Ureter (tissue), 1 donor: ENCODE measurements around the gene VWA2. TPM values are rescaled to one million over a fixed set of nuclear protein-coding genes. Genes with fewer than 3 reads are reported as not detected.

ENCODE experiments used
- DNase-seq: peaks from one replicate; pipeline ENCODE4 v3.0.0-alpha.2; 2020; ENCODE audit warnings: low spot score
- total RNA-seq: library from RNA; stranded (reverse); gene quantifications from one replicate; pipeline ENCODE4 v1.2.4, GENCODE V29; 2023
- donor health status: DM: yes; HTN: yes; CAD: no.

Gene VWA2
- total RNA-seq, 1 donor from 2014 or later, result 5.1 TPM

DNA sequence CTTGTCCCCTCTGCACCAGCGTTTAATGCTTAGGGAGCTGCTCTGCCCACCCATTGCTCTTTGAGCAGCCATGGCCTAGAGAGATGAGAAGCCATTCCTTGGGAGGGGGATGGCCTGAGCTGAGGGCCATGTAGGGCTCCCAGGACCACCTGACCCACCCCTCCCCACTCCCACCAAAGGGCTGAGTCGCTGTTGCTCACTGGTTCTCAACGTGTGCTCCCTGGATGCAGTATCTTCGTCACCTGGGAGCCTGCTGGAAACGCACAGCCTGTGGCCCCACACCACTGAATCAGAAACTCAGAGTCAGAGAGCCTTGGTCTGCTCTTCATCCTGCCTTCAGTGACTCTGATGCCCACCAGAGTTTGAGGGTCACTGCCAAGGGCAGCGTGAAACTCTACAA, 37.0 kb downstream of the VWA2 start:
- DNase-seq, result no peak

DNA sequence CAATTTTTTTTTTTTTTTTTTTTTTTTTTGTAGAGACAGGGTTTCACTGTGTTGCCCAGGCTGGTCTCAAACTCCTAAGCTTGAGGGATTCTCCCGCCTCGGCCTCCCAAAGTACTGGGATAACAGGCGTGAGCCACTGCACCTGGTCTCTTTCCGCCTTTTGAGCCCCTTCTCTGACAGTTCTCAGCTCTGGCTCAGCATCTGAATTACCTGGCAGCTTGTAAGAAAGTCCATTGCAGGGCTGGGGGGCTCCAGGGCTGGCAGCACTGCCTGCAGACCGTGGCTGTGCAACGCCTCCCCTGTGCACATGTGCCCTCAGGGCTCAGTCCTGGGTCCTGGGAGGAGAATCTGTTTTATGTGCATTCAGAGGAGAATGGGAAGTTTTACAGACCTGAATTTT, 37.6 kb downstream of the VWA2 start:
- DNase-seq, result no peak

DNA sequence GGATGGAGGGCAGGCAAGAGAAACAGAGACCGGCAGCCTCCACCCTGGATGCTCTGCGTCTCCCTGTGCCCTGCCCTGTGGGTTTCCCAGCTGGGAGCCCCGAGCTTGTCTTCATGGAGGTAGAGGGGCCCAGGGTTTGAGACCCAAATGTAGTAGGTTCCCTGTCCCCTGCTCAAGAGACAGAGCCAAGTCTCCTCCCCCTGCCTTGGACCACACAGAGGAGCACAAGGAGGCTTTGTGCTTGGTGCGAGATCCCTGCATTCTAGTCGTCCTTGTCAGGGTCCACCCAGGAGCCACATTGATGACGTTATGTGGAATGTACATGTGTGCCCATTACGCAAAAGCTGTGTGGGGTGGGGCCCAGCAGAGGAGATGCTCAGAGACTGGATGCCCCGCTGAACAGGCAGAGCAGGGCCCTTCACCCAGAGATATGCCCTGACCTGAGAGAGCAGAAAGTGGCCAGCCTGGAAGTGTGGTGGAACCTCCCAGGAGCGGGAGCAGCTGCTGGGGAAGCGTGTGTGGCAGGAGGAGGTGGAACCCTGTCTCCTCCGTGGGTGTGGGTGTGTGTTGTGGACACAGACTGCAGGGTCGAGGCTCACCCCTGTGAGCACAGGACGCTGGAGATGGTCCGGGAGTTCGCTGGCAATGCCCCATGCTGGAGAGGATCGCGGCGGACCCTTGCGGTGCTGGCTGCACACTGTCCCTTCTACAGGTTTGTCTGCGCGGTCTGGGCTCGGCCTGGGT, 39.3 kb downstream of the VWA2 start:
- no peak for DNase-seq

DNA sequence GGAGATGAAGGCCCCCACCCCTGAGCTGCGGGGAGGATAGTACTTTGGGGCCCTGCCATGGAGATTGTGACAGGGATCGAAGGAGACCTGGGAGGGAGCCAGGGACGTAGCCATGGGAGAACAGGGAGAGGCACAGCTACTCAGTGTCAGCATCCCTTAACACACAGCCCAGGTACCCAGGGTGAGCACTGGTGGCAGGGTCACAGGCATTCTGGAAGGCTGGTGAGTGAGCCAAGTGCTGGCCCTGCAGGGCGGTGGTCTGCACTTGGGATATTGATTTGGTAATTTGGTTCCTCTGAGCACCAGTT, 39.8 kb downstream of the VWA2 start:
- DNase-seq, result no peak

DNA sequence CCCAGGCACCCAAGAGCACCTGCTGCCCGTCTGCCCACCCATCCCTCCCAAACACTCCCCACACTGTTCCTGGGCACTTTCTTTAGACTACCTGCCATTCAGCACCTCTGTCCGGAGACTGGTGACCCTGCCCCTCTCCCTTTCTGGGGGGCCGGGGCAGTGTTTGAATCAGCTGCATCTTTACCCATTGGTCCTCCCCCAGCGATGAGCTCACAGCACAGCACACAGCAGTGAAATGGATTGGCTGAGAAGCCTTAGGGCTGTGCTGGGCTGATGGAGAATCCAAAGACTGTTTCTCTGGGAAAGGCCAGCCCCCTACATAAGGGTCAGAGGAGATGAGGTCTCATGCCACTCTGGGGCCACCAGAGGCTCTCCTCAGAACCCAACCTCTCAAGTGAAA, 40.2 kb downstream of the VWA2 start:
- no peak for DNase-seq

DNA sequence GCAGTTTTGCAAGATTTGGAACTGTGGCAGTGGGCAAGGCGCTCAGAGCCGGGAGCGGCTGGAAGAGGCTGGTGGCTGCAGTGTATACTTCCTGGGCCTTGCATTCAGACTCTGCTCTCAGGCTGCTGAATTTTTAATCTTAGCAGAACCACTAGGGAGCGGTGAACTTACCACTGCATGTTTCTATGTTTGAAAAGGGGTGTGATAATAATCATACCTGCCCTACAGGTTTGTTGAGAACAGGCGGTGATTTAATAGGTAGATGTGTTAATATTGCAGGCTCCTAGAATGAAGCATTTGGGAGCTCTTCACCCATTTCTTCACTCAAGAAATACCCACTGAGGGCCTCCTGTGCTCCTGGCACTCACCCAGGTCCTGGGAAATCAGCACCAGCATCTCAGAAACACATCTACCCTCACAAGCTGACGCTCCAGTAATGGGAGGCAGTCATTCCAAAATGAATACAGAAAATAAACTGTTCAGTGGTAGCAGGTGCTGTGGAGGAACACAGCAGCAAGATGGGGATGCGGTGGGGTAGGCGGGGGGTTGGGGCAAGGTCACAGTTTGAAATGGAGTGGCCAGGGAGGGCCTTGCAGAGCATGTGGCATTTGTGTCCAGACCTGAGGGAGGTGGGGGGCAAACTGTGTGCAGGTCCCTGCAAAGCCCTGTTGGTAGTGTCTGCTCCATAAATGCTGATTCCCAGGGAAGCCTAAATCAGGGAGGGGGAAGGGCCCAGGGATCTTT, 41.0 kb downstream of the VWA2 start:
- DNase-seq, result no peak

DNA sequence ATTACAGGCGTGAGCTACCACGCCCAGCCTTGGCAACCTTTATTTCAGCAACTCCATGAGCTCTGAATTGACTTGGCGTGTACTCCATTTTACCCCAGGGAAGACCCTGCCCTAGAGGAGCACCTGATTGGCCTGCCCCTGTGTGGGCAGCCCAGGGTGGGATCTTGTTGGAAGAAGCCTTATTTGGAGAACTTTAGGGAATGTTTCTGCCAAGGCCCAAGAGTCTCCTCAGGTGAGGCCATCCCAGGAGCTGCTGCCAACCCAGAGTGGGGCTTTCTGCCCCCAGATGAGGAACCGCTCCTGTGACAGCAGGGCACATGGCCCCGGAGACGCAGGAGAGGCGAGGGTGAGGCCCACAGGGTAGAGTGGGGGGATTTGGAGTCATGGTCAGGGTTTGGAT, 42.0 kb downstream of the VWA2 start:
- DNase-seq, result no peak

DNA sequence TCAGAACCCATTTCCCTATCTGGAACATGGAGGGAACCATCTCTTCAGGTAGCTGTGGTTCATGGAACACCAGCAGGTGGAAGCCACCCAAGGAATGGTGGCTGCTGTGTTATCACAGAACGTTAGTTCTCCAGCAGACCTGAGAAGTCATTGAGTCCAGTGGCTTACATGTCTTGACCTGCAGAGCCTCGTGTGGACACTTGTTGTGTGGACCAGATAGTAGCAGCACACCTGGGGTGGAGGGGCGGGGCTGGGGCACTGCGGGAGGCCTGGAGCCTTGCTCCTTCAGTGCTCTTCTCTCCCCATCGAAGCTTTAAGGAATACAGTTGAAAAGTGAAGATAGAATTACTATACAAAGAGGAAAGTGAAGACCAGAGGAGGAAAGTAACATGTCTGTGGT, 42.4 kb downstream of the VWA2 start:
- no peak for DNase-seq

DNA sequence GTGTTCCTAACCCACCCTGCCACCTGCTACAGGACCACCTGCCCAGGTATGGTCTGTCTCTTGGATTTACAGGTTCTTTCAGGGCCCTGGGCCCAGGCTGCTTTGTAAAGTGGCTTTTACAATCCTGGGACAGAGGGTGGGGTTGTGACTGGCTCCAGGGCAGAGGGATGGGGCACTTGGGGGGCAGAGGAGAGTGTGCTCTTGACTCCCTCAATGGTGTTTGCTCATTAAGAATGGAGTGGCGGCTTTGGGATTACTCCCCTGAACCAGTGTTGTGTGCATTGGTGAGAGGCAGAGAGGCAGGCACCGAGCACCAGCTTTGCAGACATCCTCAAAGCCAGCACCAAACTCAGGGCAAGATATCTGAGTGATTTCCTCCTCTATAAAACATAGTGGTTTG, 43.5 kb downstream of the VWA2 start:
- DNase-seq, result no peak

DNA sequence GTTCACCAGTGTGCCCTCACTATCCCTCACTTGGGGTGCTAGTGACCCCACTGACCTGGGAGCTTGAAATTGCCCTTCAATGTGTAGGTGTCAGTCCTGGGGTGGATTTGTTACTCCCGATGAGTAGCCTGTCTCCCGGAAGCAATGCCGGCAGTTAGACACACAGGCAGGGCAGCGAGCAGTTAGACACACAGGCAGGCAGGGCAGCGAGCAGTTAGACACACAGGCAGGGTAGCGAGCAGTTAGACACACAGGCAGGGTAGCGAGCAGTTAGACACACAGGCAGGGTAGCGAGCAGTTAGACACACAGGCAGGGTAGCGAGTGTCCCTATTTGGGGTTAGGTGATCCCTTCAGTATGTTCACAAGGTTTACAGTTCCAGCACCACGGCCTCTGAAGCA, 44.0 kb downstream of the VWA2 start:
- no peak for DNase-seq

DNA sequence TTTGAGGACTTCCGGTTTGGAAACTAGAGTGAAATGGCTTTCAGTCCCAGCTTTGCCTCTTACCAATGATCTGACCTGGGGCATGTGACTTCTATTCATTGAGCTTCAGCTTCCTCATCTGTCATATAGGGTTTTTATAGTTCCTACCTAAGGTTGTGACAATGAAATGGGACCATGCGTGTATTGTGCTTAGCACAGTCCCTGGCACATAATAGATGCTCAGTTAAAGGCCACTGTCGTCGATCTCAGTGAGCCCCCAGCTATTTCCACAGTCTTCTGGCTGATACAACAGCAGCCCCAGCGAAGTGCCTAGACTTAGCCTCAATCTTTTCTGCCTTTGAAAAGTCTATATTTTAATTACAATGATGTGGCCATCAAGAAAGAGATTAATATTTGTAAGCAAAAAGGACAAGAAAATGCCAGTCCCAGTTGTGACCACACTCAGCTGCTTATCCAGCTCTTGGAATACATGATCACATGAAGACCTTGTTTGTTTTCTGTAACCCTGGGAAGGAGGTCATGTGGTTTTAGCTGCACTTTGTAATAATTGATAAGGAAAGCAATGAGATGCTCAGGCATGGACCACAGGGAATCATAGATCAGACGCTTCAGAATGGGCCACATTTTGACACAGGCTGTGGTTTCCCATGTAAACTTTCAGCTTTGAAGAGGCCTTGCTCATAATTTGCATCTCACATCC, 44.6 kb downstream of the VWA2 start:
- DNase-seq, result no peak

DNA sequence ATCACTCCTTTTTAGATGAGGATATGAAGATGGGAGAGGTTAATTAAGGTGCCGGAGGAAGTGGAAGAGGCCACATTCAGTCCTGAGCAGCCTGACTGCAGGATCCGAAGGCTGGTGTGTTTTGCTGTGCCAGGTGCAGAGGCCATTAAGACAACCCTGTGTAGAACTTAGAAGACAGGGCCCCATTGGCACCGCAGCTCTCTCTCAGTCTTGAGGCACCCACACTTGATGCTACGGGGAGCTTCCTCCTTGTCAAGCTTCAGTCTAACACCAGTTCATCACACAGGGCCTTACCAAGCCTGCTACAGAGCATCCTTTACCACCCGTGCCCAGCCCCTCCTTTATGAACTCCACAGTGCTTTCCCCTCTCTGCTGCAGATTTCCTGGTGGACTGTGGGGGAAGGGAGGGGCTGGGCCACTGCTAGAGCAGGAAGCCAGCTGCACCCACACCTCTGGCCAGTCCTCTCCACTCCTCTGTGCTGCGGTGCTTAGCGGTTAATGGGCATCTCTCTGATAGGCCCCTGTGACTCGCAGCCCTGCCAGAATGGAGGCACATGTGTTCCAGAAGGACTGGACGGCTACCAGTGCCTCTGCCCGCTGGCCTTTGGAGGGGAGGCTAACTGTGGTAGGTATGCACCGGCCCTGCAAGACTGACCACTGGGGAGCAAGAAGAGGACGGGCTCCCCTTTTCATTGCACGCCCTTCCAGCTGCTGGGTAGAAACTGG, 45.5 kb downstream of the VWA2 start:
- DNase-seq, result no peak

DNA sequence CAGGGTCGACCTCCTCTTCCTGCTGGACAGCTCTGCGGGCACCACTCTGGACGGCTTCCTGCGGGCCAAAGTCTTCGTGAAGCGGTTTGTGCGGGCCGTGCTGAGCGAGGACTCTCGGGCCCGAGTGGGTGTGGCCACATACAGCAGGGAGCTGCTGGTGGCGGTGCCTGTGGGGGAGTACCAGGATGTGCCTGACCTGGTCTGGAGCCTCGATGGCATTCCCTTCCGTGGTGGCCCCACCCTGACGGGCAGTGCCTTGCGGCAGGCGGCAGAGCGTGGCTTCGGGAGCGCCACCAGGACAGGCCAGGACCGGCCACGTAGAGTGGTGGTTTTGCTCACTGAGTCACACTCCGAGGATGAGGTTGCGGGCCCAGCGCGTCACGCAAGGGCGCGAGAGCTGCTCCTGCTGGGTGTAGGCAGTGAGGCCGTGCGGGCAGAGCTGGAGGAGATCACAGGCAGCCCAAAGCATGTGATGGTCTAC, 46.9 kb downstream of the VWA2 start:
- DNase-seq, result no peak

DNA sequence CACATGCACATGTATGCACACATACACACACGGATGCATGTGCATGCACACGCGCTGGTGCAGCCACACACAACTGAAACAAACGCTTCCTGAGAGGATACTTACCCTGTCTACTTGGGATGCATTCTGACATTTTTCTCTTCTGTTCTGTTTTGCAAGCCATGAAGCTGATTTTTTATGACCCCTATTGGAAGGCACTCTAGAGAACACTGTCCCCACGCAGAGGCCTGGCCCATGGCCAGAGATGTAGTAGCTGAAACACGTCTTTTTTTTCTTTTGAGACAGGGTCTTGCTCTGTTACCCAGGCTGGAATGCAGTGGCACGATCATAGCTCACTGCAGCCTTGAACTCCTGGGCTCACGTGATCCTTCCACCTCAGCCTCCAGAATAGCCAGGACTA, 47.9 kb downstream of the VWA2 start:
- no peak for DNase-seq

DNA sequence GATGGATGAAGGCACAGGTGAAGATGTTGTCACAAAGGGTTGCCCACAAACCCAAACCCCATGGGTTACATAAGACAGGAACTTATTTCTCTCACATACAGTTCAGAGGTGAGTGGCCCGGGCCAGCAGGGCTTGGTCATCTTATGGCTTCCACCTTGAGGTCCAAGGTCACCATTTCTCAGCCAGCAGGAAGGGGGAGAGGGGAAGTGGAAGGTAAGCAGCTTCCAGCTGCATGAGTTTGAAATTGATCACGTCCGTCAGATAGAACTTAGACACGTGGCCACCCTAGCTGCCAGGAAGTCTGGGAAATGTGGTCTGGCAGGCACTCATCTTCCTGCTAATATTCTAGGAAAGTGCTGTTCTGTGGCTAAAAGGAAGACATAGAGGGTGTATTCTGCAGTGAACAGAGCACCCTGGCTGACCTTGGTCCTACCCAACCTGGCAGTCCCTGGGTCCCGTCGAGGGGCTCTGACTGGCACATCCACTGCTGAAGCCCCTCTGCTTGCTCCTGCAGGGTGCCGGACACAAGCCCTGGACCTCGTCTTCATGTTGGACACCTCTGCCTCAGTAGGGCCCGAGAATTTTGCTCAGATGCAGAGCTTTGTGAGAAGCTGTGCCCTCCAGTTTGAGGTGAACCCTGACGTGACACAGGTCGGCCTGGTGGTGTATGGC, 49.5 kb downstream of the VWA2 start:
- DNase-seq, result no peak

DNA sequence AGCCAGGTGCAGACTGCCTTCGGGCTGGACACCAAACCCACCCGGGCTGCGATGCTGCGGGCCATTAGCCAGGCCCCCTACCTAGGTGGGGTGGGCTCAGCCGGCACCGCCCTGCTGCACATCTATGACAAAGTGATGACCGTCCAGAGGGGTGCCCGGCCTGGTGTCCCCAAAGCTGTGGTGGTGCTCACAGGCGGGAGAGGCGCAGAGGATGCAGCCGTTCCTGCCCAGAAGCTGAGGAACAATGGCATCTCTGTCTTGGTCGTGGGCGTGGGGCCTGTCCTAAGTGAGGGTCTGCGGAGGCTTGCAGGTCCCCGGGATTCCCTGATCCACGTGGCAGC, 50.0 kb downstream of the VWA2 start:
- DNase-seq, result no peak

DNA sequence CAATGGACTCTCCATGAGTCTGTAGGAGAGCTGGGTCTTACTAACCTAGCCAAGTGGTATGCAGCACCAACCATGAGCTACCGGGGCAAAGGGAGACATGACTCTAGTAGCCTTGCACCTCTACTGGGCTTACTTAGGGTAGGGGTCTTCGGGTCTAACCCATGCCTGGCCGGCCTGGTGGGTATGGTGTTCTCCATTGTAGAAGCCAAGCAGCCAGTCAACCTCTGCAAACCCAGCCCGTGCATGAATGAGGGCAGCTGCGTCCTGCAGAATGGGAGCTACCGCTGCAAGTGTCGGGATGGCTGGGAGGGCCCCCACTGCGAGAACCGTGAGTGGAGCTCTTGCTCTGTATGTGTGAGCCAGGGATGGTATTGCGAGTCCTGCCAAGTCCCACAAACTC, 51.0 kb downstream of the VWA2 start:
- no peak for DNase-seq

DNA sequence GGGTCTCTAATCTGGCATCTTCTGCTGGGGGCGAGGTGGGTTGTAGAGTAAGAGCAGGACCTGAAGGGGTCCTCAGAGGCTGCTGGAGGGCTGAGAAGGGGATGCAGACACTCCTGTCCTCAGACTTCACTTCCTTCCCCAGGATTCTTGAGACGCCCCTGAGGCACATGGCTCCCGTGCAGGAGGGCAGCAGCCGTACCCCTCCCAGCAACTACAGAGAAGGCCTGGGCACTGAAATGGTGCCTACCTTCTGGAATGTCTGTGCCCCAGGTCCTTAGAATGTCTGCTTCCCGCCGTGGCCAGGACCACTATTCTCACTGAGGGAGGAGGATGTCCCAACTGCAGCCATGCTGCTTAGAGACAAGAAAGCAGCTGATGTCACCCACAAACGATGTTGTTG, 52.0 kb downstream of the VWA2 start:
- DNase-seq, result no peak

DNA sequence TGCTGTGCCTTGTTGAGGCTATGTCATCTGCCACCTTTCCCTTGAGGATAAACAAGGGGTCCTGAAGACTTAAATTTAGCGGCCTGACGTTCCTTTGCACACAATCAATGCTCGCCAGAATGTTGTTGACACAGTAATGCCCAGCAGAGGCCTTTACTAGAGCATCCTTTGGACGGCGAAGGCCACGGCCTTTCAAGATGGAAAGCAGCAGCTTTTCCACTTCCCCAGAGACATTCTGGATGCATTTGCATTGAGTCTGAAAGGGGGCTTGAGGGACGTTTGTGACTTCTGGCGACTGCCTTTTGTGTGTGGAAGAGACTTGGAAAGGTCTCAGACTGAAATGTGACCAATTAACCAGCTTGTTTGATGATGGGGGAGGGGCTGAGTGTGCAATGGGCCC, 52.5 kb downstream of the VWA2 start:
- DNase-seq, result no peak

DNA sequence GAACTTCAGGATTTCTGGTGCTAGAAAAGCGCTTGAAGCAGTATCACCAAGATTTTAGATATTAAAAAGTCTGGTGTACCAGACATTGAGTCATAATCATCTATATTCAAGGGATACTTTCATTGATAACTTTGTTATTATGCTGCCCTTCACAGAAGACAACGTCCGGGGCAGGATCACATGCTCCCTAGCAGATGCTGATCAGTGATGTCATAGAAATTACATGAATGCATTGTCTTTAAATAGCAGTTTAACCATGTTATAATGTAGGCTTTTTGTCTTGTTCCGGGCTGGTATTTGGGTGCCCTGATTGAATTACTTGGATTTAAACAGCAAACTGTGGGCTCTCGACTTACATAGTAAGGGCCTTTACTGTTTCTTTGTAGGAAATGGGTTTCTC, 54.0 kb downstream of the VWA2 start:
- DNase-seq, result no peak

DNA sequence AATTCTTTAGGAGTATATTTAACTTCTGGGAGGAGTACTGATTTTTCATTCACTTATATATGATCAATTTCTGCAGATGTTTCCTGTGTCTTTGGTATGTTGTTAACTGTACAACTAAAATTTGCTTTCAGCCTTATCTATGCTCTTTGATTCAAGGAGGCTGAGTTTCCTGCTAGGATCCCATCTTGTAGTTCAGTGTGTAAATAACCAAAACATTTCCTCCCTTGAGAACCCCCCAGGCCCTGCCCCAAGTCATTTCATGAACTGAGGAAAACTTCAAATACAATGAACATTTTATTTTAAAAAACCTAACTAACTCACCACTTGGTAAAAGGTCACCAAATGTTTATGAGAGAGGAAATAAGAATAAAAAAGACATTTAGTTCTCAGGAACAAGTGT, 55.5 kb downstream of the VWA2 start:
- DNase-seq, result no peak

DNA sequence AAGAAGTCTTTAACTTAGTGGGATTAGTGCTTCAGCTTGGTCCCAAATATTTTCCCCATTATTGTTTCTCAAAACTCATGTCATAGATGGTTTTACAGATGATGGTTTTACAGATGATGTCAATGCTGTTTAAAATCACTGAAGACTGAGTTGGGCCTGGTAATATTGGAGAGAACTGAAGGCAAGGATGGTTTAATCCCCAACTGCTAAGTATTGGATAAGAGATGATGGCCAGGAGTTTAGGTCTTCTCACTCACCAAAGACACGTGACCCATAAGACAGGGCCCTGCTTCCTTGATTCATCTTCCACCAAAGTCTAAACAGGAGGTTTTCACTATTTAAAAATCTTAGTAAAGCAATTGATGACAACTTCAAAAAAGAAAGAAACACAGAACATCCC, 56.3 kb downstream of the VWA2 start:
- no peak for DNase-seq
